Stimulated activated effector memory CD8-positive, alpha-beta T cell treated with anti-CD3 and anti-CD28 coated beads, Interleukin-12 subunit alpha, Interleukin-12 subunit beta, amount 100 ng/mL, for 72 hours (primary cell): ENCODE results near the gene PHC1.
"Not testable (repeated sequence)": the region's sequence is repeated elsewhere in the genome, so short reads cannot be mapped to it uniquely, and the experiment has no call there.

Experiments
- ATAC-seq: fragments of 150-1000 bp; cut with Tn5 transposase; 2 replicates; pipeline ENCODE4 v1.10.0; 2021
- DNase-seq, 2 donors: peaks; one replicate each; pipeline ENCODE4 v3.0.0; 2021 to 2022; ENCODE audit warnings: low spot score in 2 of 2
- H3K27ac Mint-ChIP-seq: one replicate; pipeline ENCODE4 v1.8.0; 2022; ENCODE audit warnings: mild to moderate bottlenecking, mixed read lengths
- H3K36me3 Mint-ChIP-seq: one replicate; pipeline ENCODE4 v1.8.0; 2022; ENCODE audit warnings: mild to moderate bottlenecking, mixed read lengths
- H3K4me1 Mint-ChIP-seq: one replicate; pipeline ENCODE4 v1.8.0; 2022; ENCODE audit warnings: mixed read lengths
- H3K4me3 Mint-ChIP-seq: one replicate; pipeline ENCODE4 v1.8.0; 2022; ENCODE audit warnings: mild to moderate bottlenecking, mixed read lengths
- H3K9me3 Mint-ChIP-seq: one replicate; pipeline ENCODE4 v1.8.0; 2022; ENCODE audit warnings: mixed read lengths

The PHC1 gene

GRCh38 chr12:8903646-8904045 is 10.7 kb upstream of the PHC1 start:
- H3K4me3 Mint-ChIP-seq: no peak overlapping the region

GRCh38 chr12:8904665-8905064 is 9.6 kb upstream of the PHC1 start:
- H3K4me3 Mint-ChIP-seq: no peak overlapping the region
- H3K9me3 Mint-ChIP-seq: no peaks in the 10 kb centered on the region
- no peaks in the 10 kb centered on the region for H3K4me1 Mint-ChIP-seq
- H3K27ac Mint-ChIP-seq: no peak overlapping the region
- ATAC-seq (no peak), DNase-seq (no peak)
- H3K36me3 Mint-ChIP-seq: no peaks in the 10 kb centered on the region

More at GRCh38 chr12:8903646-8904045, 10.7 kb upstream of the PHC1 start:
- DNase-seq (no peak), ATAC-seq (no peak)
- no peaks in the 10 kb centered on the region for H3K4me1 Mint-ChIP-seq
- no peaks in the 10 kb centered on the region for H3K36me3 Mint-ChIP-seq
- H3K27ac Mint-ChIP-seq: no peak overlapping the region
- no peaks in the 10 kb centered on the region for H3K9me3 Mint-ChIP-seq

GRCh38 chr12:8905546-8905945 is 8.8 kb upstream of the PHC1 start:
- H3K9me3 Mint-ChIP-seq: no peaks in the 10 kb centered on the region
- H3K36me3 Mint-ChIP-seq: no peaks in the 10 kb centered on the region
- no peak overlapping the region for H3K27ac Mint-ChIP-seq
- no peaks in the 10 kb centered on the region for H3K4me1 Mint-ChIP-seq
- H3K4me3 Mint-ChIP-seq: no peak overlapping the region
- ATAC-seq (no peak), DNase-seq (no peak)

GRCh38 chr12:8906266-8907180 is 7.8 kb upstream of the PHC1 start:
- no peaks in the 10 kb centered on the region for H3K36me3 Mint-ChIP-seq
- no peak overlapping the region for H3K4me3 Mint-ChIP-seq
- no peaks in the 10 kb centered on the region for H3K9me3 Mint-ChIP-seq
- H3K27ac Mint-ChIP-seq: no peak overlapping the region
- H3K4me1 Mint-ChIP-seq: no peaks in the 10 kb centered on the region
- ATAC-seq (no peak), DNase-seq (no peak)

GRCh38 chr12:8907513-8907912 is 6.8 kb upstream of the PHC1 start:
- H3K4me3 Mint-ChIP-seq: no peak overlapping the region
- ATAC-seq: no peak
- no peaks in the 10 kb centered on the region for H3K4me1 Mint-ChIP-seq
- no peaks in the 10 kb centered on the region for H3K9me3 Mint-ChIP-seq
- no peaks in the 10 kb centered on the region for H3K36me3 Mint-ChIP-seq
- DNase-seq: no peak
- no peak overlapping the region for H3K27ac Mint-ChIP-seq

- Mint-ChIP-seq H3K27ac (no peak overlapping the region), H3K36me3 (no peaks in the 10 kb centered on the region), H3K4me1 (peaks cover 8% of the 10 kb centered on the region), H3K9me3 (no peaks in the 10 kb centered on the region), H3K4me3 (no peak overlapping the region)
- no peak for DNase-seq
- ATAC-seq: no peak
Observed at GRCh38 chr12:8909752-8910151, 4.6 kb upstream of the PHC1 start.

- Mint-ChIP-seq H3K27ac (no peak overlapping the region), H3K36me3 (no peaks in the 10 kb centered on the region), H3K4me3 (no peak overlapping the region), H3K9me3 (no peaks in the 10 kb centered on the region), H3K4me1 (peaks cover 8% of the 10 kb centered on the region)
- no peak for ATAC-seq
- DNase-seq: no peak
Observed at GRCh38 chr12:8911606-8912268, 2.6 kb upstream of the PHC1 start.

- DNase-seq (peak in 1 of 2 donors; percentile 51), ATAC-seq (no peak)
- no peaks in the 10 kb centered on the region for H3K9me3 Mint-ChIP-seq
- no peak overlapping the region for H3K27ac Mint-ChIP-seq
- peaks cover 8% of the 10 kb centered on the region for H3K4me1 Mint-ChIP-seq
- H3K36me3 Mint-ChIP-seq: no peaks in the 10 kb centered on the region
- H3K4me3 Mint-ChIP-seq: no peak overlapping the region
Observed at GRCh38 chr12:8912914-8913313, 1.4 kb upstream of the PHC1 start.

- Mint-ChIP-seq H3K27ac (no peak overlapping the region), H3K36me3 (no peaks in the 10 kb centered on the region), H3K4me3 (no peak overlapping the region), H3K4me1 (peaks cover 8% of the 10 kb centered on the region), H3K9me3 (no peaks in the 10 kb centered on the region)
- ATAC-seq (no peak), DNase-seq (no peak)
Observed at GRCh38 chr12:8913702-8914032, 642 bp upstream of the PHC1 start.

GRCh38 chr12:8914716-8915526 is 612 bp downstream of the PHC1 start:
- DNase-seq (peak; percentile 43 to 85), ATAC-seq (peak; percentile 91)
- H3K4me3 Mint-ChIP-seq: no peak overlapping the region
- no peak overlapping the region for H3K27ac Mint-ChIP-seq
- H3K36me3 Mint-ChIP-seq: no peaks in the 10 kb centered on the region
- peaks cover 8% of the 10 kb centered on the region for H3K4me1 Mint-ChIP-seq
- no peaks in the 10 kb centered on the region for H3K9me3 Mint-ChIP-seq

- ATAC-seq (no peak), DNase-seq (no peak)
- H3K9me3 Mint-ChIP-seq: no peaks in the 10 kb centered on the region
- no peak overlapping the region for H3K27ac Mint-ChIP-seq
- H3K4me1 Mint-ChIP-seq: peaks cover 8% of the 10 kb centered on the region
- no peak overlapping the region for H3K4me3 Mint-ChIP-seq
- H3K36me3 Mint-ChIP-seq: no peaks in the 10 kb centered on the region
Observed at GRCh38 chr12:8916154-8916553, 1.8 kb downstream of the PHC1 start.

GRCh38 chr12:8917031-8917430 is 2.7 kb downstream of the PHC1 start:
- H3K9me3 Mint-ChIP-seq: no peaks in the 10 kb centered on the region
- no peak overlapping the region for H3K4me3 Mint-ChIP-seq
- H3K36me3 Mint-ChIP-seq: no peaks in the 10 kb centered on the region
- no peak overlapping the region for H3K27ac Mint-ChIP-seq
- peaks cover 8% of the 10 kb centered on the region for H3K4me1 Mint-ChIP-seq
- DNase-seq: no peak
- ATAC-seq: no peak

- Mint-ChIP-seq H3K4me3 (no peak overlapping the region), H3K36me3 (peaks cover 4% of the 10 kb centered on the region), H3K4me1 (peaks cover 8% of the 10 kb centered on the region), H3K9me3 (no peaks in the 10 kb centered on the region), H3K27ac (no peak overlapping the region)
- ATAC-seq (no peak), DNase-seq (no peak)
Observed at GRCh38 chr12:8917751-8918150, 3.4 kb downstream of the PHC1 start.

GRCh38 chr12:8919643-8920042 is 5.3 kb downstream of the PHC1 start:
- H3K4me1 Mint-ChIP-seq, H3K27ac Mint-ChIP-seq, H3K4me3 Mint-ChIP-seq, ATAC-seq, H3K36me3 Mint-ChIP-seq, DNase-seq, H3K9me3 Mint-ChIP-seq: not testable (repeated sequence)

- Mint-ChIP-seq H3K9me3 (no peaks in the 10 kb centered on the region), H3K4me3 (no peak overlapping the region), H3K27ac (no peak overlapping the region), H3K4me1 (no peaks in the 10 kb centered on the region), H3K36me3 (peaks cover 8% of the 10 kb centered on the region)
- DNase-seq: no peak
- no peak for ATAC-seq
Observed at GRCh38 chr12:8922544-8922943, 8.2 kb downstream of the PHC1 start.
